Frontal cortex (tissue), 4 donors: ENCODE measurements around the gene UBALD1. TPM values are rescaled to one million over a fixed set of nuclear protein-coding genes. Genes with fewer than 3 reads are reported as not detected.

Experiments
- DNase-seq, 2 donors: peaks; one replicate each; pipeline ENCODE4 v3.0.0; 2012; ENCODE audit warnings: low spot score in 2 of 2
- FAIRE-seq: peaks from 2 replicates; lab custom pipeline; 2012; peaks lifted over from hg19 to GRCh38; lab: Jason Lieb, UNC
- small RNA-seq: library from RNA; depleted of rRNA; stranded (forward); fragments of <200 nt; gene quantifications from one replicate; pipeline ENCODE3, GENCODE V24; 2014
- total RNA-seq: library from RNA; depleted of rRNA; stranded (reverse); fragments of >200 nt; gene quantifications from one replicate; pipeline ENCODE4 v1.2.3, GENCODE V29; 2014
- donor health status: control.
- donor health status: control.
- donor health status: control.

Gene UBALD1
- total RNA-seq, 1 donor from 2014 or later, result 1.6 TPM

- no peak for DNase-seq
- FAIRE-seq, result no peak
Observed at GRCh38 chr16:4570688-4571321, 43.9 kb downstream of the UBALD1 start.

- FAIRE-seq (no peak), DNase-seq (no peak)
Observed at GRCh38 chr16:4570086-4570485, 44.6 kb downstream of the UBALD1 start.

- FAIRE-seq (no peak), DNase-seq (no peak)
Observed at GRCh38 chr16:4566144-4566543, 48.5 kb downstream of the UBALD1 start.

- FAIRE-seq (no peak), DNase-seq (no peak)
Observed at GRCh38 chr16:4564661-4565267, 49.9 kb downstream of the UBALD1 start.

GRCh38 chr16:4561596-4561995 lies 53.1 kb downstream of the UBALD1 start:
- no peak for DNase-seq
- FAIRE-seq, result no peak

Small RNA genes within 50 kb of the gene (small RNA-seq; reads per million reads assigned to genes)
- gene RN7SL850P, result not detected

Other genes with a start within 250 kb of the UBALD1 start
- gene VASN, start 243.0 kb downstream of the UBALD1 start, total RNA-seq, result 1.6 TPM
- gene CORO7, start 198.3 kb downstream of the UBALD1 start, total RNA-seq, result 39.1 TPM
- 42.8 TPM for gene DNAJA3, start 189.0 kb downstream of the UBALD1 start, total RNA-seq
- gene NMRAL1, start 140.3 kb downstream of the UBALD1 start, total RNA-seq, result 62.0 TPM
- gene HMOX2, start 138.5 kb downstream of the UBALD1 start, total RNA-seq, result 39.5 TPM
- 9.8 TPM for gene CDIP1, start 76.1 kb downstream of the UBALD1 start, total RNA-seq
- gene C16orf96, start 58.5 kb downstream of the UBALD1 start, total RNA-seq, result 0.41 TPM
- gene MGRN1, start 9.9 kb upstream of the UBALD1 start, total RNA-seq, result 33.4 TPM
- 34.6 TPM for gene NUDT16L1, start 78.7 kb upstream of the UBALD1 start, total RNA-seq
- gene ANKS3, start 119.4 kb upstream of the UBALD1 start, total RNA-seq, result 26.1 TPM
- gene DNAAF8, start 119.6 kb upstream of the UBALD1 start, total RNA-seq, result 1.2 TPM
- gene ZNF500, start 152.3 kb upstream of the UBALD1 start, total RNA-seq, result 7.7 TPM
- not detected for gene SEPTIN12, start 173.5 kb upstream of the UBALD1 start, total RNA-seq
- not detected for gene SMIM22, start 180.5 kb upstream of the UBALD1 start, total RNA-seq
- gene ROGDI, start 187.7 kb upstream of the UBALD1 start, total RNA-seq, result 45.7 TPM
- 66.4 TPM for gene GLYR1, start 232.4 kb upstream of the UBALD1 start, total RNA-seq
- 12.2 TPM for gene UBN1, start 232.6 kb upstream of the UBALD1 start, total RNA-seq